HG02763 (cell line): ENCODE measurements around the gene SPATA7.

ENCODE experiments used
- ATAC-seq: cut with Tn5 transposase; IDR thresholded peaks from one replicate; pipeline ENCODE4 v1.9.1; 2021; ENCODE audit warnings: mild to moderate bottlenecking, moderate library complexity; ENCODE audit not compliant: unreplicated experiment

SPATA7 gene

DNA sequence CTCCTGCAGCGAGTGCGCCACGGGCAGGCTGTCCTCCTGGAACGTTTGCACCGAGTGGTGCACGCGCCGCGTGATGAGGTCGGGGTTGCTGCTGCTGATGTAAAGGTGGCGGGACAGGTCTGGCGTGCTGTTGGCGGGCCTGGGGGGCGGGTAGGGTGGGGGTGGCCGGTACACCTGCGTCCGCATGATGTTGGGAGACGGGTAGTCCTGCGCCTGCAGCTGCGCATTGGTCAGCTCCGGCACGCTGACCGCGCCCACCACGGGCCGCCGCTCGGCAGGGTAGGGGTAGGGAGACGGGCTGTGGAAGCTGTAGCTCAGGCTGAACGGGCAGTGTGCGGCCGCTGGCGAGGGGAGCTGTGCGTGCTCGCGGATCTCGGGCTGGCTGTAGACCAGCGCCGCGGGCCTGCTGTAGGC is 94.1 kb downstream of the SPATA7 start:
- ATAC-seq, result no peak

DNA sequence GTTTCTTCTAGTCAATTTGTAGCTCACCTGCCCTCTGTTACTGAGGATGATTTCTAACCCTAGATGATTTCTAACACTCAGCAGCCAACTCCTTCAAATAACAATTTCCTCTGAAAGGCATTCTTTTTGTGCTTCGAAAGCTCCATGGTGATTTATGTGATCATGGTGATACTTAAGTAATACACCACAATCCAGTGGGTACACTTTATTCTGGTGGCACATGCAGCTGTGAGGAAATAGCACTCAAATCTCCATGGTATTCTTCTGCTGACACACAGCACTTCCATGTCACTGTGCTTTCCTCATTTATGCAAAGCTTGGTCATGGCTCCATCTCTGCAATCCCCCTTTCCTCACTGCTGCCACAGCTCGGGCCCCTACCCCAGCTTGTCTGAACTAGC is 95.6 kb downstream of the SPATA7 start:
- no peak for ATAC-seq

DNA sequence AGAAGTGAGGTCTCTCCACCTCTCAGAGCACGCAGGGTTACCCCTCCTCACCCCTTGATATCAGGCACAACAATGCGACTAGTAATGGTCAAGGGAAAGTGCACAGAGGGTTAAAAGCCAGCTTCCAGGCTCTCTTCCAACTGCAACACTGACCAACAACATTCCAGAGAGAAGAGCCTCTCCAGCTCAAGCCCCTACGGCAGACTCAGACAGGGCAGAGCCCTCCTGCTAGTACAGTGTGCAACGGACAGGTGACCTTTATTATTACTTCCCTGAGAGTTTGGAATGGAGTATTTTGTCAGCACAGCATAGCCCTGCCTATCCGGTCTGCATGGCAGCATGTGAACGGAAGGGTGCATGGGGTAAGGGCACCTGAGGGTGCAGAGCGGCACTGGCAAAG is 96.3 kb downstream of the SPATA7 start:
- no peak for ATAC-seq

DNA sequence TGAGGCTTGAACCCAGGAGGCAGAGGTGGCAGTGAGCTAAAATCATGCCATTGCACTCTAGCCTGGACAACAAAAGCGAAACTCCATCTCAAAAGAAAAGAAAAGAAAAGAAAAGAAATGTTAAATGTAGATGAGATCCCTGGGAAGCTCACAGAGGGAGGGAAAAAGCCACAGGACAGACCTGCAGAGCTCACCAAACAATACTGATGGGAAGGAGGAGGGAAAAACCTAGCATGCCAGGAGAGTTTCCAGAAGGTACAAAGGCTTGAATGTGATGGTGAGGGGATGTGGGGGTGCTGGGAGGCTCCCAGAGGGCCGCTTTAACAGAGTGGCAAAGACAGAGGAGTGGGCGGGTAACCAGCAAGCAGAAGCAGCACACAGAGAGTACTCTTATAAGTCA is 97.1 kb downstream of the SPATA7 start:
- ATAC-seq, result no peak
